ENCODE data around the gene CYTH3. TPM values are rescaled to one million over a fixed set of nuclear protein-coding genes. Genes with fewer than 3 reads are reported as not detected.
"Not testable (repeated sequence)": the region's sequence is repeated elsewhere in the genome, so short reads cannot be mapped to it uniquely, and the experiment has no call there.

CYTH3 gene
- total RNA-seq, 2 donors from 2014 or later, result 31.5 to 35.4 TPM

GRCh38 chr7:6241607-6241973 is 30.8 kb downstream of the CYTH3 start:
- DNase-seq (ENCODE audit: low spot score), result no peak
- intact Hi-C loops (cut with DNase I), result no loop called here

GRCh38 chr7:6238309-6238925 is 34.0 kb downstream of the CYTH3 start:
- intact Hi-C loops (cut with DNase I), result no loop called here
- DNase-seq (ENCODE audit: low spot score), result no peak

- intact Hi-C loops (cut with DNase I), result no loop called here
- no peak for DNase-seq (ENCODE audit: low spot score)
Observed at GRCh38 chr7:6237730-6238129, 34.7 kb downstream of the CYTH3 start.

- intact Hi-C loops (cut with DNase I), result no loop called here
- no peak for DNase-seq (ENCODE audit: low spot score)
Observed at GRCh38 chr7:6237011-6237410, 35.4 kb downstream of the CYTH3 start.

- DNase-seq (ENCODE audit: low spot score), result no peak
- intact Hi-C loops (cut with DNase I), result no loop called here
Observed at GRCh38 chr7:6235029-6235871, 37.2 kb downstream of the CYTH3 start.

DNA sequence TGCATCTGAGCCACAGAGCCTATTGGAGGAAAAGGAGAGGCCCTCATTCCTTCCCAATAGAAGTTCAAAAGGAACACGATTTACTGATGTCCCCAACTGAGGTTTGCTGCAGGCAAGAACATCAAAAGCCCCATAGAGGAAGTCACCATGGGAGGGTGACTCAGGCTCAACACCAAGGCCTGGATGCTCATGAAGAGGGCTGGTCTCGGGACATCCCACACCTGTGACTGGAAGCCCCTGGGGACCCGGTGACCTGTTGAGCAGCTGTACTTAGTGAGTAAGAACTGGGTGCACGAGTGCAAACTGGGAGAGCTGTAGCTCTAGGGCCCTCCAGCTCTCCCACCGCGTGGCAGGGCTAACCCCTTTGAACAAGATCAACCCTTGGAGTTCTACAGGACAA is 38.0 kb downstream of the CYTH3 start:
- intact Hi-C loops (cut with DNase I), result no loop called here
- no peak for DNase-seq (ENCODE audit: low spot score)

DNA sequence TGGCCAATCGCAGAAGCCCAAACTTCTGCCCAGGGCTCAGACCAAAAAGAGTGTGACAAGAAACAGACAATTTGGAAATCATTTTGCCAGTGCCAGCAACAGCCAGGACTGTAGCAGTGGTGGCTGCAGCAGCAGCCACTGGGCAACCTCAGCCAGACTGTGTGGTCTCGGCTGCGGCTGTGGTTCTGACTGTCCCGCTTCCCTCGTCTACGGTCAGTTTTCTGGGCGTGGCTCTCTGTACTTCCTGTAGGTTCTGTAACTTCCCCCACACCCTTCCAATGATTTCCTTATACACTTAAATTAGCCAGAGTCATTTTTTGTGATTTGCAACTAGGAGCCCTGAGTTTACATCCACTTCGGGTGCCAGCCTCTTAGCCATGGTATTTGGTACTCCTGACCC is 39.9 kb downstream of the CYTH3 start:
- no peak for DNase-seq (ENCODE audit: low spot score)
- intact Hi-C loops (cut with DNase I), result no loop called here

- DNase-seq (ENCODE audit: low spot score), result no peak
- intact Hi-C loops (cut with DNase I), result no loop called here
Observed at GRCh38 chr7:6232116-6232515, 40.3 kb downstream of the CYTH3 start.

- intact Hi-C loops (cut with DNase I), result no loop called here
- no peak for DNase-seq (ENCODE audit: low spot score)
Observed at GRCh38 chr7:6231184-6231583, 41.2 kb downstream of the CYTH3 start.

GRCh38 chr7:6229284-6229683 is 43.1 kb downstream of the CYTH3 start:
- DNase-seq (ENCODE audit: low spot score); intact Hi-C loops (cut with DNase I): not testable (repeated sequence)

- no peak for DNase-seq (ENCODE audit: low spot score)
Observed at GRCh38 chr7:6228361-6229229, 43.8 kb downstream of the CYTH3 start.

GRCh38 chr7:6227294-6227846 is 45.1 kb downstream of the CYTH3 start:
- no peak for DNase-seq (ENCODE audit: low spot score)
- intact Hi-C loops (cut with DNase I), result no loop called here

More at GRCh38 chr7:6228361-6229229, 43.8 kb downstream of the CYTH3 start:
- intact Hi-C loops (cut with DNase I), result no loop called here

GRCh38 chr7:6226194-6226799 is 46.1 kb downstream of the CYTH3 start:
- intact Hi-C loops (cut with DNase I), result no loop called here

GRCh38 chr7:6223411-6223810 is 49.0 kb downstream of the CYTH3 start:
- intact Hi-C loops (cut with DNase I); DNase-seq (ENCODE audit: low spot score): not testable (repeated sequence)

More at GRCh38 chr7:6226194-6226799, 46.1 kb downstream of the CYTH3 start:
- DNase-seq (ENCODE audit: low spot score), result no peak

DNA sequence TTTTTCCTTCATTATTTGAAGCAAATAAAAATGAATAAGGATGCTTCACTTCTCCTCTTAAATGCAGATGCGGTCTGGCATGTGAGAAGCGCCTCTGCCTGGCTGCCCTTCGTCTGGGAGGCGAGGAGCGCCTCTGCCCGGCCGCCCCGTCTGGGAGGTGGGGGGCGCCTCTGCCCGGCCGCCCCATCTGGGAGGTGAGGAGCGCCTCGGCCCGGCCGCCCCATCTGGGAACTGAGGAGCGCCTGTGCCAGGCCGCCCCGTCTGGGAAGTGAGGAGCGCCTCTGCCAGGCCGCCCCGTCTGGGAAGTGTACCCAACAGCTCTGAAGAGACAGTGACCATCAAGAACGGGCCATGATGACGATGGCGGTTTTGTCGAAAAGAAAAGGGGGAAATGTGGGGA is 49.4 kb downstream of the CYTH3 start:
- DNase-seq (ENCODE audit: low spot score); intact Hi-C loops (cut with DNase I): not testable (repeated sequence)

DNA sequence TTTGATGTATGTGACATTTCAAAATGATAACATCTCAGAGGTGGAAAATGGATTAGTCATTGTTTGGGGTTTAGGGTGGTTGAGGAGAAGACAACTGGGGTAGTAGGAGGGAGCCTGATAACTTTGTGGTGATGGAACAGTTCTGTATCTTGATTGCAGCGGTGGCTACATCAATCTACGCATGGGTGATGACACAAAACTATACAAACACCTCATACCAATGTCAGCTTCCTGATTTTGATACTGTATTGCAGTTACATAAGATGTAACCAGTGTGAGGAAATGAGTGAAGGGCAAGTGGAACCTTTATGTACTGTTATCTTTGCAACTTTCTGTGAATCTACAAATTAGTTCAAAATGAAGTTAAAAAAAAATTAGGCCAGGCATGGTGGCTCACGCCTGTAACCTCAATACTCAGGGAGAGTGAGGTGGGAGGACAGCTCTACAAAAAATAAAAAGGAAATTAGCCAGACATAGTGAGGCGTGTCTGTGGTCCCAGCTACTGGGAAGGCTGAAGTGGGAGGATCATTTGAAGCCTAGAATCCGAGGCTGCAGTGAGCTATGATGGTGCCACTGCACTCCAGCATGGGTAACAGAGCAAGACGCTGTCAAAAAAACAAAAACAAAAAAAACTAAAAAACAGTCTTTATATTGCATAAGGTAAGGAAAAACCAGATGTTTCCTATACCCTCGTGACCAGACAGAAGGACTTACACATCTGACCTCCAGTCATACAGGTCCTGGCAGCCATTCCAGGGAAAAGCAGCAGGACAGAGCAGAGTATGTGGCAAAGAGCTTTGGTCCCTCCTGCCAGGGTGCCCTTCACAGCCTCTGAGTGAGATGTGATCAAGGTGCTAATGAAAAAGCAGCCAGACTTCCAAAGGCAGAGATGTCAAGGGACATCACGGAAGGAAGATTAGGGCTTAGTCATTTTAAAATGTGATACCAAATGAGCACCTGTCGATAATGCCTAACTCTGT is 50.8 kb downstream of the CYTH3 start:
- no peak for DNase-seq (ENCODE audit: low spot score)
- intact Hi-C loops (cut with DNase I), result no loop called here

DNA sequence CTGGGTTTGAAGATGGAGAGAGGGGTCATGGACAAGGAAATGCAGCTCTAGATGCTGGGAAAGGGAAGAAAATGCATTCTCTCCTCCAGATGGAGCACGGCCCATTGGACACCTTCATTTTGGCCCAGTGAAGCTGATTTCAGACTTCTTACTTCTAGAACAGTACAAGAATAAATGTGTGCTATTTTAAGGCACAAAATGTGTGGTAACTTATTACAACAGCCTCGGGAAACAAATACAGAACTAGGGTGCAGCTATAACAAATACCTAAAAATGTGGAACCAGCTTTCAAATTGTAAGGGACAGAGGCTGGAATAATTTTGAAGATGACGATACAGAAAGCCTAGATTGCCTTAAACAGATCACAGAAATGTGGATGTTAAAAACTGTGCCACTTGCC is 54.1 kb downstream of the CYTH3 start:
- no peak for DNase-seq (ENCODE audit: low spot score)
- intact Hi-C loops (cut with DNase I), result loop anchor here in 1 of 2 donors (5.0 kb wide), 1 partner anchor 41 kb away; no protein-coding TSS in a partner anchor

DNA sequence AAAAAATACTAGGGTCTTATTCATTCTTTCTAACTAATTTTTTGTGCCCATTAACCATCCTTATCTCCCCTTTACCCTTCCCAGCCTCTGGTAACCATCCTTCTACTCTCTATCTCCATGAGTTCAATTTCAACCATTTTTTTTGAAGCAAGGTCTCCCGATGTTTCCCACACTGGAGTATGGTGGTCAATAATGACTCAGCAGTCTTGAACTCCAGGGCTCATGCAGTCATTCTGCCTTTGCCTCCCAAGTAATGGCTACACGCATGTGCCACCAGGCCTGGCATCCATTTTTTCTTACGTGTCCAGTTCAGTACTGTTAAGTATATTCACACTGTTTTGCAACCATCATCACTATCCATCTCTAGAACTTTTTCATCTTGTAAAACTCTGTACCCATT is 60.4 kb downstream of the CYTH3 start:
- intact Hi-C loops (cut with DNase I), result no loop called here
- no peak for DNase-seq (ENCODE audit: low spot score)

All from posterior vena cava (tissue), 2 donors.